ENCODE results near the gene NHERF1. TPM values are rescaled to one million over a fixed set of nuclear protein-coding genes. Genes with fewer than 3 reads are reported as not detected.

NHERF1 gene
- total and polyA plus RNA-seq, 2 of the 8 experiments (the other 6 are each of a cell fraction or from before 2014, with no cell fraction given), result 92.9 to 99.2 TPM

- no peaks in the 10 kb centered on the region for H3K79me1 ChIP-seq (ENCODE audit: low read depth, low read length)
- H3K9me3 ChIP-seq (ENCODE audit: insufficient read depth in 2 of 2, low read depth in 1 of 2, low read length in 1 of 2), result no peaks in the 10 kb centered on the region
- no peak overlapping the region for H2BK12ac ChIP-seq (ENCODE audit: low read depth, low read length)
- peaks cover 0 to 2% of the 10 kb centered on the region in 2 experiments for H4K20me1 ChIP-seq (replicated peaks in 1 of 2; ENCODE audit: control insufficient read depth in 1 of 2, insufficient read depth in 2 of 2, low read length in 2 of 2)
- H2AFZ ChIP-seq (ENCODE audit: low read length), result no peak overlapping the region
- H4K5ac ChIP-seq (ENCODE audit: insufficient read length, low read depth, low read length), result no peak overlapping the region
- FAIRE-seq (no peak), DNase-seq (ENCODE audit: low read depth in 1 of 2, low spot score in 2 of 2) (no peak)
- 86% methylated on average over 9 of the region's 9 CpGs; no CpG with 5 or more reads in 1 of the 2 experiments for WGBS, 2 experiments (ENCODE audit: extremely low coverage in 1 of 2, insufficient coverage in 1 of 2, insufficient read length in 1 of 2, insufficient replicate concordance in 2 of 2, low coverage in 1 of 2, low lambda C conversion rate in 2 of 2, missing lambda C conversion rate in 1 of 2)
- H3K4me3 ChIP-seq (ENCODE audit: extremely low read depth in 1 of 4, insufficient read depth in 2 of 4, low read depth in 3 of 4, low read length in 4 of 4), result no peak overlapping the region
- H3K14ac ChIP-seq (ENCODE audit: insufficient read length), result no peak overlapping the region
- H3K18ac ChIP-seq (ENCODE audit: extremely low read depth, low read length), result no peak overlapping the region
- no peak overlapping the region for H3K9ac ChIP-seq (replicated peaks in 1 of 4; ENCODE audit: extremely low read depth in 1 of 4, low read depth in 3 of 4, low read length in 3 of 4)
- no peak overlapping the region for H3K4ac ChIP-seq (replicated peaks; ENCODE audit: insufficient read length, low read depth, low read length)
- H3K36me3 ChIP-seq (ENCODE audit: control insufficient read depth in 2 of 4, insufficient read depth in 4 of 4, low read length in 3 of 4), result no peaks in the 10 kb centered on the region
- no peaks in the 10 kb centered on the region for H3K4me1 ChIP-seq (replicated peaks in 1 of 4; ENCODE audit: control insufficient read depth in 3 of 4, insufficient read depth in 4 of 4, low read length in 3 of 4)
- POLR2A ChIA-PET (ENCODE audit: partially characterized antibody), result no interaction called here
- no peak overlapping the region for H3K27ac ChIP-seq (ENCODE audit: low read depth, low read length)
- H3K79me2 ChIP-seq (ENCODE audit: control insufficient read depth in 1 of 2, insufficient read depth in 2 of 2, low read length in 2 of 2), result no peaks in the 10 kb centered on the region
- H3K23ac ChIP-seq (ENCODE audit: insufficient read length), result no peak overlapping the region
- H2AK5ac ChIP-seq (ENCODE audit: low read depth, low read length), result no peak overlapping the region
- no peak overlapping the region for H2BK15ac ChIP-seq (ENCODE audit: low read length)
- H2BK20ac ChIP-seq (ENCODE audit: low read length), result no peak overlapping the region
- H3K4me2 ChIP-seq (ENCODE audit: insufficient read depth in 1 of 2, low read depth in 2 of 2, low read length in 2 of 2), result no peak overlapping the region
- no peak overlapping the region for H4K8ac ChIP-seq (ENCODE audit: extremely low read depth, insufficient read depth, low read length)
- TF ChIP-seq CBX8 (IDR thresholded peaks at IDR 0.05; ENCODE audit: borderline replicate concordance, low read depth, low read length) (no peak), YY1 (IDR thresholded peaks at IDR 0.05; ENCODE audit: low read depth, low read length) (no peak), JUN (IDR thresholded peaks at IDR 0.05; ENCODE audit: low read depth, low read length) (no peak), TCF12 (IDR thresholded peaks at IDR 0.05; ENCODE audit: low read depth, low read length) (no peak), HDAC2 (IDR thresholded peaks at IDR 0.05; ENCODE audit: borderline replicate concordance in 1 of 2, low read depth in 2 of 2, low read length in 2 of 2) (no peak)
- CTCF ChIA-PET (ENCODE audit: partially characterized antibody), result interaction anchor here (1.2 kb wide), 1 partner anchor 48 kb away, joined by 3 read pairs; no protein-coding TSS in a partner anchor
- H4K91ac ChIP-seq (replicated peaks; ENCODE audit: insufficient read length, low read length), result no peak overlapping the region
- H3K27me3 ChIP-seq (replicated peaks in 1 of 4; ENCODE audit: control insufficient read depth in 3 of 4, extremely low read depth in 1 of 4, insufficient read depth in 3 of 4, low read length in 3 of 4), result no peaks in the 10 kb centered on the region
- no peak overlapping the region for H2BK120ac ChIP-seq (replicated peaks; ENCODE audit: low read depth, low read length)
- H3K23me2 ChIP-seq (ENCODE audit: low read depth, low read length), result no peaks in the 10 kb centered on the region
- H2BK5ac ChIP-seq (ENCODE audit: low read depth, low read length), result no peak overlapping the region
- no peak overlapping the region for H3K56ac ChIP-seq (replicated peaks; ENCODE audit: insufficient read length, low read depth, low read length)
Measured at GRCh38 chr17:74699236-74699635, 49.2 kb upstream of the NHERF1 start.

All from H1 (cell line).